RWPE2 (cell line): Measurements from ENCODE around the gene PHRF1.
A peak's percentile ranks its signal among the peaks of the same experiment; 100 is the strongest.

Source experiments
- ATAC-seq: fragments of 200-7000 bp; cut with Tn5 transposase; 3 replicates; pipeline ENCODE4 v1.9.1; 2021; ENCODE audit warnings: low read depth
- DNase-seq: peaks from one replicate; pipeline ENCODE4 v3.0.0-alpha.2; 2020; ENCODE audit warnings: low spot score
- H3K27ac ChIP-seq: fragments of 450-650 bp; 2 replicates; pipeline ENCODE4 v1.5.1; 2017; ENCODE audit warnings: mild to moderate bottlenecking; ENCODE audit not compliant: poor library complexity, severe bottlenecking
- H3K27me3 ChIP-seq: fragments of 250-450 bp; sonication (Bioruptor Pico); 2 replicates; pipeline ENCODE4 v1.5.1; 2021; ENCODE audit warnings: mild to moderate bottlenecking, moderate library complexity; ENCODE audit not compliant: insufficient read depth, poor library complexity, severe bottlenecking
- H3K36me3 ChIP-seq: fragments of 250-450 bp; sonication (Bioruptor Pico); 2 replicates; pipeline ENCODE4 v1.5.1; 2020; ENCODE audit warnings: low read depth, mild to moderate bottlenecking, moderate library complexity
- H3K4me1 ChIP-seq: fragments of 250-450 bp; sonication (Bioruptor Pico); 2 replicates; pipeline ENCODE4 v1.5.1; 2021; ENCODE audit warnings: mild to moderate bottlenecking, moderate library complexity; ENCODE audit not compliant: insufficient read depth, poor library complexity, severe bottlenecking
- H3K4me3 ChIP-seq: fragments of 250-450 bp; sonication (Bioruptor Pico); 2 replicates; pipeline ENCODE4 v1.5.1; 2021; ENCODE audit warnings: mild to moderate bottlenecking, moderate library complexity; ENCODE audit not compliant: severe bottlenecking
- H3K9me3 ChIP-seq: fragments of 250-450 bp; sonication (Bioruptor Pico); 2 replicates; pipeline ENCODE4 v1.5.1; 2021; ENCODE audit warnings: mild to moderate bottlenecking, moderate library complexity; ENCODE audit not compliant: severe bottlenecking
- CTCF ChIP-seq: fragments of 450-650 bp; IDR thresholded peaks from one replicate; pipeline ENCODE4 v1.5.1; 2017; ENCODE audit warnings: mild to moderate bottlenecking, moderate library complexity; ENCODE audit not compliant: poor library complexity, severe bottlenecking

The PHRF1 gene

DNA sequence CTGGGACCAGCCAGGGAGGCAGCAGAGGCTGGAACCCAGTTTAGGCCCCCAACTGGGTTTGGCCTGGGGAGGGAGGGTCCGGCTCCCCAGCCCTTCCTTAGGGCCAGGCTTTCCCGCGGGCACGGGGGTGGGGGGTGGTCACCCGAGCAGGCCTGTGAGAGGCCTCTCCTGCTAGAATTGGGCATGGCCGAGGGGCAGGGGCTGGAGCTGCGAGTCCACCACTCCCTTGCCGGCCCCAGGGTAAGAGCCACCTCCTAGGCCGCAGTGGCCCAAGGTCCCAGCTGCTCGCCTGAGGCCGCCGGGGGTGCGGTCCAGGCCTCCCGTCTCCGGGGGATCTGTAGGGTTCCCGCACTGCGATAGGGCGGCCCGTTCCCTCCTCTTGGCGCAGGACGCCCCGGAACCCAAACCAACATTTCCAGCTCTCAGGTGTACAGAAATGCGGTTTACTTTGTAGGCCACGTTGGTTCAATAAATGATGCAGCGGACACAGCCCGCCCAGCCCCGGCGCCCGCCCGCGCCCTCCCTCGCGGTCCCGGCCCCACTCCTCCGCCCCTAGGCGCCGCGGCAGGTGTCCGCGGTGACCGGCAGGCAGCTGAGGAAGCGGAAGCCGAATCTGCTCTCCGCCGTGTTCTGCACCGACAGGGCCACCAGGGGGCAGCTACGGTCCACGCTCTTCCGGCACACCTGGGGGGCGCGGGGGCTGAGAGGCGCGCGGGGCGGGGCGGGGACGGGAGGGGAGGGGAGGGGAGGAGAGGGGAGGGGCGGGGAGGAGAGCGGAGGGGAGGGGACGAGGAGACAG lies 21.6 kb upstream of the PHRF1 start:
- no peaks in the 10 kb centered on the region for H3K4me1 ChIP-seq
- TF ChIP-seq CTCF = peak; percentile 76
- DNase-seq (no peak), ATAC-seq (peak; percentile 54)
- H3K27me3 ChIP-seq = peaks cover 7% of the 10 kb centered on the region
- H3K36me3 ChIP-seq = no peaks in the 10 kb centered on the region
- H3K4me3 ChIP-seq = peak overlapping the region; percentile 36
- no peak overlapping the region for H3K27ac ChIP-seq
- no peaks in the 10 kb centered on the region for H3K9me3 ChIP-seq

DNA sequence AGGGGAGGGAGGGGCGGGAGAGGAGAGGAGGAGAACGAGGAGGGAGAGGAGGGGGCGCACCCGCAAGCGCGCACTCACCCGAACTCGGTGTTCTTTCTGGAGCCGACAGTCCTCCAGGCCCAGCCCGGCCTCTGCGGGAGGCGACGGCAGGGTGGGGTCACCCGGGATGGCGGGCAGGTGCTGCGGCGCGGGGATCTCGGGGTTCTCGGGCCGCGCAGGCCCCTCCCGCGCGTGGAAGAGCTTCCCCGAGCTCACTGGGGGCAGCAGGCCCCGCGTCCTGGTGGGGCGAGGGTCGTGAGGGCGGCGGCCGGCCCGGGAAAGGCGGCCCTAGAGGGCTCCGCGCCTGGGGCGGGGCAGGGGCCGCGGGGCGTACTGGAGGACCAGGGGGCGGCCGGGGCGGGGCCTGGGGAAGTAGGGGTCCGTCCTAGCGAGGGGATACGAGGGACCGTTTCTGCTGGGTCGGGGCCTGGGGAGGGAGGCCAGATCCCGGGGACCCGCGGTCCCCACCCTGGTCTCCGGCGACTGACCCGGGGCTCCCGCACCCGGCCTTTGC lies 21.0 kb upstream of the PHRF1 start:
- no peaks in the 10 kb centered on the region for H3K9me3 ChIP-seq
- peaks cover 7% of the 10 kb centered on the region for H3K27me3 ChIP-seq
- no peak overlapping the region for H3K27ac ChIP-seq
- H3K4me3 ChIP-seq = peak overlapping the region; percentile 36
- H3K4me1 ChIP-seq = no peaks in the 10 kb centered on the region
- ATAC-seq (peak; percentile 11), DNase-seq (no peak)
- TF ChIP-seq CTCF = no peak
- no peaks in the 10 kb centered on the region for H3K36me3 ChIP-seq

GRCh38 chr11:555780-556661 lies 20.2 kb upstream of the PHRF1 start:
- peak overlapping the region; percentile 36 for H3K4me3 ChIP-seq
- no peaks in the 10 kb centered on the region for H3K4me1 ChIP-seq
- ATAC-seq = no peak
- DNase-seq = no peak
- H3K9me3 ChIP-seq = no peaks in the 10 kb centered on the region
- peaks cover 7% of the 10 kb centered on the region for H3K27me3 ChIP-seq
- no peak overlapping the region for H3K27ac ChIP-seq
- no peak for TF ChIP-seq CTCF
- H3K36me3 ChIP-seq = no peaks in the 10 kb centered on the region

GRCh38 chr11:556662-557256 lies 19.5 kb upstream of the PHRF1 start:
- no peak for TF ChIP-seq CTCF
- Histone ChIP-seq H3K27ac (no peak overlapping the region), H3K36me3 (no peaks in the 10 kb centered on the region), H3K9me3 (no peaks in the 10 kb centered on the region), H3K27me3 (peaks cover 7% of the 10 kb centered on the region), H3K4me3 (no peak overlapping the region), H3K4me1 (no peaks in the 10 kb centered on the region)
- ATAC-seq (no peak), DNase-seq (no peak)
